Activated T-cell treated with anti-CD3 and anti-CD28 coated beads, Interleukin-2, amount 50 U/mL, for 1 hour (primary cell): ENCODE data around the gene PDGFB.

ENCODE experiments used
- DNase-seq: peaks from one replicate; pipeline ENCODE4 v3.0.0-alpha.2; 2020

PDGFB gene

GRCh38 chr22:39276440-39277141 lies 31.8 kb upstream of the PDGFB start:
- no peak for DNase-seq

- DNase-seq: no peak
Measured at GRCh38 chr22:39275814-39276439, 31.1 kb upstream of the PDGFB start.

DNA sequence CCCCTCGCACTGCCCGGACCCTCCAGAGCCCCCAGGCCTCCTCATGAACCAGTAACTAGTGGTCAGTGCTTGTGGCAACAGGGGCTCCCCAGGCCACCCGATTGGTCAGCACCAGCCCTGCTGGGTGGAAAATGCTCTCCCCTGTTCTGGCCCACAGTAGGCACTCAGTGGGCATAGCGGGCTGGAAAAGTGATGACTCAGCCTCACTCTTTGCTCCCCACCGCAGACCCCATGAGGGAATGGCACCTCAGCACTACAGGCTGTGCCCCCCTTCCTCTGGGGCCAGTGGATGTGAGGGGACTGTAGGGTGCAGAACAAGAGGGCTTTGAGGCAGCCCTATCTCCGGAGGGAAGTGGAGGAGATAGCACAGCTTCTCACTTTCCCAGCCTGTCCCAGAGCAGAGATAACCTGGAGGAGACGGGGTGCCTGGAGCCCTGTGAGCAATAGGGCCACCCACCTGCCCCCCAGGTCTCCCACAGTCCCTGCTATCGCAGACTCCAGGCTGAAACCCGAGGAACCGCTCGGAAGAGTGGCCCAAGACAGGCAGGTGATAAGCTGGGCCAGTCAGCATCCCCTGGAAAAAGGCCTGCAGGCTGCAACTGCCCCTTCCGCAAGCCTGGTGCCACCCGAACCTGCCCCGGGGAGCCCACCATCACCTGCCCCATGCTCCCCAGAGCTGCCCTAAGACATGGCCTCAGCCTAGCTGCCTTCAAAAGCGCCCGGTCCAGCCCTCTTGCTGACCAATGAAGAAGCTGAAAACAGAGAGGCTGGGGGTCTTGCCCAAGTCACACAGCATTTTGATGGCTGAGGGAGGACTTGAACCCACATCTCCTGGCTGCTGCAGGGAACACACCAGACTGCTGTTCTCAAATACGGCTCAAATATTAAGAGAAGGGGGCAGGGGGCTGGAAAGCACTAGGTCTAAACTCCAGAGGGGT lies 29.4 kb upstream of the PDGFB start:
- DNase-seq: no peak

DNA sequence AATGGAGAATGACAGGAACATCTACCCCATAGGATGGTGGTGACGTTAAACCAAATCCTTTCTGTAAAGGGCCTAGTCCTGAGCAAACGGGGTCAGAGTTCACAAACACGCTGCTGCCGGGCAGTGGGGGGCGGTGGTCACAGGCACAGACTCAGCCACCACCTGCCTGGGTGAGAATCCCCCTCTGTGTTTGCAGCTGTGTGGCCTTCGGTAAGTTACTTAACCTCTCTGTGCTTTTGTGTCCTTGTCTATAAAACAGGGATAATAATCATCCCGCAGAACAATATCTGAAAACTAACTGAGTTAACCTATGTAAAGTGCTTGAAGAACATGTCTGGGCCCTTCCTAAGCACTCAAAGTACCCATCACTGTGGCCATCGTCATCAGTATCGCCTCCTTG lies 26.0 kb upstream of the PDGFB start:
- DNase-seq: no peak

- DNase-seq: no peak
Measured at GRCh38 chr22:39270280-39270679, 25.5 kb upstream of the PDGFB start.

DNA sequence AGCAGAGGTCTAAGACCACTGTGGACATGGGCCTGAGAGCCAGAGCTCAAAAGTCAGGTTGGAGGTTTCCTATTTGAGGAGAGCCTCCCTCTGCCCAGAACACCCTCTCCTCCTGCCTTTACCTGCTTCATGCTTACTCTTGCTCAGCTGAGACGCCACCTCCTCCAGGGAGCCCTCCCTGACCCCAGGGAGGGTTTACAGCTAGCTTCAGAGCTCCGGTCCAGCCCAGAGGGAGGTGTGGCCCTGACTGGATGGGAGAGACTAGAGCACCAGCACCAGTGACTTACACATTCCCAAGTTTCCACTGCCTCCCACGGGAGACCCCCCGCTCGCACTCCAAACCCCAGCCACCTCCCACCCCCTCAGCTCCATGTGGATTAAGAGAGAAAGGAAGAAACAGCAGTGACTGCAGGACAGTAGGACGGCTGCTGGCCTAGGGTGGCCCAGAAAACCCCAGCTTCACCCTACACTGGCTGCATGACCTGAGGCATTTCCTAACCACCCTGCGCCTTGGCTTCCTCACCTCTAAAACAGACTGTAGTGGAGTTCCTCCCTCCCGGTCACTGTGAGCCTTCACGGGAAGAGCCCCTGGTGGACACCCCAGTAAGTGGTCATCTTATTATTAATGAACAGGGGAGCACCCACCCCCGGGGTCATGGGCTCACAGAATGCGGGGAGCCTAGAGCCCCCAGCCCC lies 24.5 kb upstream of the PDGFB start:
- no peak for DNase-seq

GRCh38 chr22:39268645-39269044 lies 23.9 kb upstream of the PDGFB start:
- DNase-seq: no peak

DNA sequence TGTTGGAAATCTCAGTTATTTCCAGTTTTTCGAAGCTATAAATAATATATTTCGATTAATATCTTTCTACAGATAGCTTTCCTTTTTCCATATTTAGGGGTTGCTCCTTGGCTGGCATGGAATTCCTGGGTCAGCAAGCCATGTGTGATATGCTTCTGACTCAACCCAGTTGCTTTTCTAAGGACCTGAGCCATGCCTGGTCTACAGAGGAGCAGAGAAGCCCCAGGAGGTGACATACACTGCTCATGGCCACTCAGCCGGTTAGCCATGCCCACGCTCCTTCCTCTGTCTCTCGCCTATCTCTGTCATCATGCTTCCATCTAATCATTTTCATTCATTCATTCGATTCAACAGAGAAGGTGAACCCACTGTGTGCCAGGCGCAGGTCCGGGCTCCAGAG lies 23.2 kb upstream of the PDGFB start:
- no peak for DNase-seq

- DNase-seq: no peak
Measured at GRCh38 chr22:39266398-39267030, 21.7 kb upstream of the PDGFB start.

- no peak for DNase-seq
Measured at GRCh38 chr22:39265143-39265886, 20.5 kb upstream of the PDGFB start.

GRCh38 chr22:39264349-39265038 lies 19.7 kb upstream of the PDGFB start:
- DNase-seq: no peak

- no peak for DNase-seq
Measured at GRCh38 chr22:39263626-39264348, 19.0 kb upstream of the PDGFB start.

GRCh38 chr22:39259666-39260065 lies 14.9 kb upstream of the PDGFB start:
- DNase-seq: no peak

GRCh38 chr22:39257901-39258475 lies 13.2 kb upstream of the PDGFB start:
- DNase-seq: no peak

- DNase-seq: no peak
Measured at GRCh38 chr22:39256979-39257378, 12.2 kb upstream of the PDGFB start.

GRCh38 chr22:39256186-39256552 lies 11.4 kb upstream of the PDGFB start:
- DNase-seq: no peak

DNA sequence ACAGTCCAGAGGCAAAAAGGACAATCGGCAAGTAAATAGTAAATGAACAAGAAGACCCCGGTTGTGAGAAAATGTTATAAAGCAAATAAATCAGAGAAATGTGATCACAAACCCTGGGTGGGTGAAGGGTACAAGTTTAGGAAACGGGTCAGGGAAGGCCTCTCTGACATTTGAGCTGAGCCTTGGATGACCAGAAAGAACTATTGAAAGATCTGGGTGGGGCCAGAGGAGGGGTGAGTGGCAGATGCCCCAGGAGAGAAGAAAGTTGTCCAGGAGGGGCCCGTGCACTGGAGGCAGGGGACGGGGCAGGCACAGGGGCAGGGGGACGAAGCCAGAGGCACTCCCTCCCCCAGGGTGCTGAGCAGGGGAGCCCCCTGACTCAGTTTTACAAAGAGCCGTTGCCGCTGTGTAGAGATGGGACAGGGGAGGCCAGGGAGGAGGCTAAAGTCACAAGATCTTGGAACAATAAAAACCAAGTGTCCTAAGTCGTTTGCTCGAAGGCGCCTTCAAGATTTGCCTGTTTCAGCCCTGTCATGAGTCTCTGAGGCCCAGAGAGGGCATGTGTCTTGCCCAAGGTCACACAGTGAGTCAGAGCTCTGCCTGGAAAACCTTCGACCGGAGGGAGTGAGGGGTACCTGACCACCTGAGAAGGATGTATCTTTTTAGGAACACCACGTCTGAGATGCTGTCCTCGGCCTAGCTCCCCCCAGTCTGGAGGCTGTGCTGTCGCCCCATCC lies 10.8 kb upstream of the PDGFB start:
- no peak for DNase-seq

DNA sequence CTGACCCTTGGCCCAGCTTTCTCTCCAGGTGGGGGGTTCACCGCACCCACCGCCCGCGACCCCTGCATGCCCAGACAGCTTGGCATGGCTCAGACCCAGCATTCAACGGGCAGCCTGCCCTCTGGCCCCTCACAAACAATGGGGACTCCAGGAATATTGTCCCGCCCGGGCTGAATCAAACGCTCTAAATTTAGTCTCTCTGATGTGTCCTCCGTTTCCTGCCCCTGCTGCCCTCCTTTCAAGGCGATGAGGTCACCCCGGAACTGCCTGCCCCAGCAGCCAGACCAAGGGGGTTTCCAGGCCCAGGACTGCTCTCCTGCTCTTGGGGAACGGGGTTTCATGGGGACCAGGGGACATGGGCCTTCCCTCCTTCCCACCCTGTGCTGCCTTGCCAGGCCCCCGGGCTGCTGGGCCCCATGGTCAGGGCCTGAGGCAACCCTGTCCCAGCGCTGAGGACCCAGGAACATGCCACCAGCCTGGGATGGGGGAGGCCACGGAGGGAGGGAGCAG lies 10.1 kb upstream of the PDGFB start:
- peak; percentile 34 for DNase-seq

- DNase-seq: no peak
Measured at GRCh38 chr22:39254122-39254521, 9.3 kb upstream of the PDGFB start.
